ENCODE results near the gene CALU.

Gene CALU

GRCh38 chr7:128724743-128725142 lies 14.4 kb upstream of the CALU start:
- DNase-seq (ENCODE audit: low spot score): no peak

- no peak for DNase-seq (ENCODE audit: low spot score)
Observed at GRCh38 chr7:128725531-128725930, 13.6 kb upstream of the CALU start.

GRCh38 chr7:128726059-128726736 lies 13.0 kb upstream of the CALU start:
- DNase-seq (ENCODE audit: low spot score): no peak

- no peak for DNase-seq (ENCODE audit: low spot score)
Observed at GRCh38 chr7:128726737-128727072, 12.5 kb upstream of the CALU start.

GRCh38 chr7:128727239-128727638 lies 11.9 kb upstream of the CALU start:
- no peak for DNase-seq (ENCODE audit: low spot score)

GRCh38 chr7:128728598-128728997 lies 10.6 kb upstream of the CALU start:
- no peak for DNase-seq (ENCODE audit: low spot score)

GRCh38 chr7:128729494-128729893 lies 9.7 kb upstream of the CALU start:
- no peak for DNase-seq (ENCODE audit: low spot score)

- no peak for DNase-seq (ENCODE audit: low spot score)
Observed at GRCh38 chr7:128731184-128731583, 8.0 kb upstream of the CALU start.

- peak; percentile 16 for DNase-seq (ENCODE audit: low spot score)
Observed at GRCh38 chr7:128732521-128733277, 6.5 kb upstream of the CALU start.

GRCh38 chr7:128733278-128733645 lies 5.9 kb upstream of the CALU start:
- no peak for DNase-seq (ENCODE audit: low spot score)

- DNase-seq (ENCODE audit: low spot score): no peak
Observed at GRCh38 chr7:128734890-128735289, 4.3 kb upstream of the CALU start.

GRCh38 chr7:128735436-128735835 lies 3.7 kb upstream of the CALU start:
- DNase-seq (ENCODE audit: low spot score): no peak

- DNase-seq (ENCODE audit: low spot score): no peak
Observed at GRCh38 chr7:128737441-128737840, 1.7 kb upstream of the CALU start.

- peak; percentile 79 for DNase-seq (ENCODE audit: low spot score)
Observed at GRCh38 chr7:128737867-128738385, 1.2 kb upstream of the CALU start.

GRCh38 chr7:128738570-128739047 lies 550 bp upstream of the CALU start:
- DNase-seq (ENCODE audit: low spot score): no peak

- peak; percentile 10 for DNase-seq (ENCODE audit: low spot score)
Observed at GRCh38 chr7:128739990-128740682, 977 bp downstream of the CALU start.

GRCh38 chr7:128740996-128741395 lies 1.8 kb downstream of the CALU start:
- peak; percentile 44 for DNase-seq (ENCODE audit: low spot score)

GRCh38 chr7:128741491-128741890 lies 2.3 kb downstream of the CALU start:
- DNase-seq (ENCODE audit: low spot score): no peak

- no peak for DNase-seq (ENCODE audit: low spot score)
Observed at GRCh38 chr7:128742206-128742605, 3.0 kb downstream of the CALU start.

GRCh38 chr7:128743112-128743772 lies 4.1 kb downstream of the CALU start:
- DNase-seq (ENCODE audit: low spot score): no peak

- DNase-seq (ENCODE audit: low spot score): no peak
Observed at GRCh38 chr7:128744366-128744905, 5.3 kb downstream of the CALU start.

- no peak for DNase-seq (ENCODE audit: low spot score)
Observed at GRCh38 chr7:128745706-128746105, 6.5 kb downstream of the CALU start.
